Stimulated activated effector memory CD8-positive, alpha-beta T cell treated with anti-CD3 and anti-CD28 coated beads, Interleukin-12 subunit alpha, Interleukin-12 subunit beta, amount 100 ng/mL, for 72 hours (primary cell): ENCODE data around the gene GLB1L3.

Source experiments
- ATAC-seq: fragments of 150-1000 bp; cut with Tn5 transposase; 2 replicates; pipeline ENCODE4 v1.10.0; 2021
- DNase-seq, 2 donors: peaks; one replicate each; pipeline ENCODE4 v3.0.0; 2021 to 2022; ENCODE audit warnings: low spot score in 2 of 2
- H3K27ac Mint-ChIP-seq: one replicate; pipeline ENCODE4 v1.8.0; 2022; ENCODE audit warnings: mild to moderate bottlenecking, mixed read lengths
- H3K36me3 Mint-ChIP-seq: one replicate; pipeline ENCODE4 v1.8.0; 2022; ENCODE audit warnings: mild to moderate bottlenecking, mixed read lengths
- H3K4me1 Mint-ChIP-seq: one replicate; pipeline ENCODE4 v1.8.0; 2022; ENCODE audit warnings: mixed read lengths
- H3K4me3 Mint-ChIP-seq: one replicate; pipeline ENCODE4 v1.8.0; 2022; ENCODE audit warnings: mild to moderate bottlenecking, mixed read lengths
- H3K9me3 Mint-ChIP-seq: one replicate; pipeline ENCODE4 v1.8.0; 2022; ENCODE audit warnings: mixed read lengths

The GLB1L3 gene

GRCh38 chr11:134275534-134276395 lies at the start of gene GLB1L3:
Gene GLB1L3 (plus strand): TSS chr11:134276379. CDS start chr11:134276741, 362 bp downstream.
- H3K36me3 Mint-ChIP-seq: no peaks in the 10 kb centered on the region
- H3K9me3 Mint-ChIP-seq: no peaks in the 10 kb centered on the region
- H3K27ac Mint-ChIP-seq: peak within 1 kb of the TSS; percentile 85
- DNase-seq (peak; percentile 14 to 89), ATAC-seq (peak; percentile 94)
- H3K4me3 Mint-ChIP-seq: peak within 1 kb of the TSS; percentile 92
- peaks cover 25% of the 10 kb centered on the region for H3K4me1 Mint-ChIP-seq

- Mint-ChIP-seq H3K27ac (no peak overlapping the region), H3K4me1 (peaks cover 78% of the 10 kb centered on the region), H3K4me3 (peak overlapping the region; percentile 95), H3K36me3 (peaks cover 38% of the 10 kb centered on the region), H3K9me3 (no peaks in the 10 kb centered on the region)
- ATAC-seq (no peak), DNase-seq (no peak)
These were observed 49.3 kb upstream of the GLB1L3 start for GRCh38 chr11:134226806-134227325.

- H3K27ac Mint-ChIP-seq: no peak overlapping the region
- peaks cover 20% of the 10 kb centered on the region for H3K36me3 Mint-ChIP-seq
- H3K9me3 Mint-ChIP-seq: no peaks in the 10 kb centered on the region
- DNase-seq (peak in 1 of 2 donors; percentile 59), ATAC-seq (peak; percentile 67)
- H3K4me3 Mint-ChIP-seq: peak overlapping the region; percentile 39
- peaks cover 74% of the 10 kb centered on the region for H3K4me1 Mint-ChIP-seq
These were observed 47.6 kb upstream of the GLB1L3 start for GRCh38 chr11:134228625-134229024.

GRCh38 chr11:134229126-134229790 lies 46.9 kb upstream of the GLB1L3 start:
- H3K27ac Mint-ChIP-seq: peak overlapping the region; percentile 70
- peaks cover 74% of the 10 kb centered on the region for H3K4me1 Mint-ChIP-seq
- no peaks in the 10 kb centered on the region for H3K9me3 Mint-ChIP-seq
- H3K4me3 Mint-ChIP-seq: peak overlapping the region; percentile 39
- H3K36me3 Mint-ChIP-seq: peaks cover 14% of the 10 kb centered on the region
- DNase-seq (no peak), ATAC-seq (no peak)

- ATAC-seq: no peak
- H3K4me1 Mint-ChIP-seq: peaks cover 70% of the 10 kb centered on the region
- H3K27ac Mint-ChIP-seq: no peak overlapping the region
- peaks cover 20% of the 10 kb centered on the region for H3K36me3 Mint-ChIP-seq
- peak overlapping the region; percentile 39 for H3K4me3 Mint-ChIP-seq
- DNase-seq: no peak
- H3K9me3 Mint-ChIP-seq: no peaks in the 10 kb centered on the region
These were observed 45.8 kb upstream of the GLB1L3 start for GRCh38 chr11:134230339-134230738.

GRCh38 chr11:134231958-134232659 lies 44.1 kb upstream of the GLB1L3 start:
- H3K9me3 Mint-ChIP-seq: no peaks in the 10 kb centered on the region
- ATAC-seq (no peak), DNase-seq (no peak)
- H3K4me1 Mint-ChIP-seq: peaks cover 55% of the 10 kb centered on the region
- no peak overlapping the region for H3K27ac Mint-ChIP-seq
- H3K4me3 Mint-ChIP-seq: no peak overlapping the region
- H3K36me3 Mint-ChIP-seq: peaks cover 30% of the 10 kb centered on the region

- no peak for ATAC-seq
- DNase-seq: no peak
- Mint-ChIP-seq H3K27ac (no peak overlapping the region), H3K4me3 (no peak overlapping the region), H3K36me3 (peaks cover 43% of the 10 kb centered on the region), H3K9me3 (no peaks in the 10 kb centered on the region), H3K4me1 (peaks cover 49% of the 10 kb centered on the region)
These were observed 42.4 kb upstream of the GLB1L3 start for GRCh38 chr11:134233729-134234179.

- H3K36me3 Mint-ChIP-seq: peaks cover 51% of the 10 kb centered on the region
- DNase-seq: no peak
- H3K4me3 Mint-ChIP-seq: no peak overlapping the region
- no peaks in the 10 kb centered on the region for H3K9me3 Mint-ChIP-seq
- peaks cover 33% of the 10 kb centered on the region for H3K4me1 Mint-ChIP-seq
- no peak overlapping the region for H3K27ac Mint-ChIP-seq
- ATAC-seq: no peak
These were observed 40.8 kb upstream of the GLB1L3 start for GRCh38 chr11:134235399-134235798.

- no peak for ATAC-seq
- DNase-seq: no peak
- H3K27ac Mint-ChIP-seq: peak overlapping the region; percentile 1
- peaks cover 22% of the 10 kb centered on the region for H3K4me1 Mint-ChIP-seq
- no peak overlapping the region for H3K4me3 Mint-ChIP-seq
- peaks cover 54% of the 10 kb centered on the region for H3K36me3 Mint-ChIP-seq
- H3K9me3 Mint-ChIP-seq: no peaks in the 10 kb centered on the region
These were observed 39.2 kb upstream of the GLB1L3 start for GRCh38 chr11:134236834-134237556.

- Mint-ChIP-seq H3K4me1 (peaks cover 16% of the 10 kb centered on the region), H3K27ac (peak overlapping the region; percentile 1), H3K4me3 (no peak overlapping the region), H3K36me3 (peaks cover 59% of the 10 kb centered on the region), H3K9me3 (no peaks in the 10 kb centered on the region)
- DNase-seq (no peak), ATAC-seq (no peak)
These were observed 38.6 kb upstream of the GLB1L3 start for GRCh38 chr11:134237557-134237922.

- Mint-ChIP-seq H3K4me3 (no peak overlapping the region), H3K4me1 (peaks cover 11% of the 10 kb centered on the region), H3K9me3 (no peaks in the 10 kb centered on the region), H3K36me3 (peaks cover 74% of the 10 kb centered on the region), H3K27ac (no peak overlapping the region)
- ATAC-seq: no peak
- no peak for DNase-seq
These were observed 37.2 kb upstream of the GLB1L3 start for GRCh38 chr11:134238956-134239355.

GRCh38 chr11:134240592-134240991 lies 35.6 kb upstream of the GLB1L3 start:
- no peak for DNase-seq
- Mint-ChIP-seq H3K9me3 (no peaks in the 10 kb centered on the region), H3K4me1 (peaks cover 11% of the 10 kb centered on the region), H3K27ac (no peak overlapping the region), H3K4me3 (no peak overlapping the region), H3K36me3 (peaks cover 79% of the 10 kb centered on the region)
- no peak for ATAC-seq

GRCh38 chr11:134242376-134242775 lies 33.8 kb upstream of the GLB1L3 start:
- DNase-seq (no peak), ATAC-seq (no peak)
- Mint-ChIP-seq H3K4me1 (peaks cover 6% of the 10 kb centered on the region), H3K9me3 (no peaks in the 10 kb centered on the region), H3K27ac (peak overlapping the region; percentile 76), H3K36me3 (peaks cover 77% of the 10 kb centered on the region), H3K4me3 (no peak overlapping the region)

GRCh38 chr11:134243913-134244312 lies 32.3 kb upstream of the GLB1L3 start:
- Mint-ChIP-seq H3K27ac (peak overlapping the region; percentile 76), H3K9me3 (no peaks in the 10 kb centered on the region), H3K4me3 (no peak overlapping the region), H3K4me1 (peaks cover 13% of the 10 kb centered on the region), H3K36me3 (peaks cover 81% of the 10 kb centered on the region)
- no peak for DNase-seq
- no peak for ATAC-seq
